GM13977 (cell line): ENCODE data around the gene UVSSA.

Experiments
- DNase-seq: peaks from one replicate; pipeline ENCODE4 v3.0.0; 2012; ENCODE audit warnings: low spot score
- in situ Hi-C: fragments of 300-500 bp; cut with MboI; formaldehyde crosslinking; loops from one replicate; pipeline ENCODE4 v1.12.0; 2022; ENCODE audit warnings: low sequenced_read_pairs, low pct_unique_long_range_greater_than_20kb, mixed read lengths, inconsistent platforms; ENCODE audit not compliant: unreplicated experiment
- TF ChIP-seq, protein P1 (sequence below): IDR thresholded peaks from 2 replicates; pipeline ENCODE4 v1.5.1; 2012; ENCODE audit warnings: mild to moderate bottlenecking, control low read depth; ENCODE audit not compliant: insufficient read depth; ENCODE audit errors: extremely low read depth, missing control alignments

The UVSSA gene

DNA sequence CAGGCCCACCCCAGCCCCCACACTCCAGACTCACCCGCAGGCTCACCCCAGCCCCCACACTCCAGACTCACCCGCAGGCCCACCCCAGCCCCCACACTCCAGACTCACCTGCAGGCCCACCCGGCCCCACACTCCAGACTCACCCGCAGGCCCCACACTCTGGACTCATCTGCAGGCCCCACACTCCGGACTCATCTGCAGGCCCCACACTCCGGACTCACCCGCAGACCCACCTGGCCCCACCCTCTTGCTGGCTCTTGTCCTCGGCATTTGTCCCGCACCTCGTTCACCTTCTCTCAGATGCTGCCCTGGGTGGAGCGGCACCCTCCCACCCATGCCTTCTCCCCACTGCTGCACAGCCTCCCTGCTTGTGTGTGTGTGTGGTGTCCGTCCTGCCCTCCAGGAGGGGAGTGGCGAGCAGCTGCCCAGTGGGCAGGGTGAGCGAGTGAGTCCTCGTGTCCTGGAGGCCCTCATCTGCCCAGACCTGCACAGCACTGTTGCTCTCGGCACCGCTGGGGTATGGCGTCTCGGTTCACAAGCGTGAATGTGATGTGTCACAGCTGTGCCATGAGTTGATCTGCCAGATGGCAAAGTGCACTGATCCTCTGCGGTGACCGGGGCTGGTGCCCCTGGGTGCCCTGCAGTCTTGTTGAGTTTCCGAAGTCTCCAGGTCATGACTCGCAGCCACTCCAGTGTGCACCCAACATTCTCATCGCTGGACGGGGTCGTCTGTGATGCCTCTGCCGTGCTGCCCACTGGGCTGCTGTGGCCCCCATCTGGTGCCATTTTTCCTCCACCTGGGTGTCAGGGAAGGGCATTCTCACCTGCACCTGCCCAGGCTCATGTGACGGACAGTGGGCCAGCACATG is 29.6 kb upstream of the UVSSA start:
- TF ChIP-seq, protein P1, sequence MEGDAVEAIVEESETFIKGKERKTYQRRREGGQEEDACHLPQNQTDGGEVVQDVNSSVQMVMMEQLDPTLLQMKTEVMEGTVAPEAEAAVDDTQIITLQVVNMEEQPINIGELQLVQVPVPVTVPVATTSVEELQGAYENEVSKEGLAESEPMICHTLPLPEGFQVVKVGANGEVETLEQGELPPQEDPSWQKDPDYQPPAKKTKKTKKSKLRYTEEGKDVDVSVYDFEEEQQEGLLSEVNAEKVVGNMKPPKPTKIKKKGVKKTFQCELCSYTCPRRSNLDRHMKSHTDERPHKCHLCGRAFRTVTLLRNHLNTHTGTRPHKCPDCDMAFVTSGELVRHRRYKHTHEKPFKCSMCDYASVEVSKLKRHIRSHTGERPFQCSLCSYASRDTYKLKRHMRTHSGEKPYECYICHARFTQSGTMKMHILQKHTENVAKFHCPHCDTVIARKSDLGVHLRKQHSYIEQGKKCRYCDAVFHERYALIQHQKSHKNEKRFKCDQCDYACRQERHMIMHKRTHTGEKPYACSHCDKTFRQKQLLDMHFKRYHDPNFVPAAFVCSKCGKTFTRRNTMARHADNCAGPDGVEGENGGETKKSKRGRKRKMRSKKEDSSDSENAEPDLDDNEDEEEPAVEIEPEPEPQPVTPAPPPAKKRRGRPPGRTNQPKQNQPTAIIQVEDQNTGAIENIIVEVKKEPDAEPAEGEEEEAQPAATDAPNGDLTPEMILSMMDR, result no peak
- in situ Hi-C loops, result no loop called here
- no peak for DNase-seq

DNA sequence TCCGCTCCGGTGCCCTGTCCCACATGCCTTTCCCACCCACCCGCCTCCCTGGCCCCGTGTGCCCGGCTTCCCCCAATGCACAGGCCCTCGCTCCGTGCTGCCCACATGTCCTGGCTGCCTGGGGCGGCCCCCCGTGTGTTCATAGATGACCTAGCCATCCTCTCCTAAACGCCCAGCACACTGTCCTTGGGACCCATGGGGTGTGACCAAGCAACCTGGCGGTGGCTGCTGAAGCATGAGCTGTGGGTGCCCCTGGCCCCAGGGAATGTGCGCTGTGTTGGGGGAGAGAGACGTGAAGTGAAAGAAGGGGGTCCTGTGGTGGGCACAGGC is 29.0 kb upstream of the UVSSA start:
- no peak for DNase-seq
- TF ChIP-seq, protein P1, result no peak
- in situ Hi-C loops, result no loop called here

DNA sequence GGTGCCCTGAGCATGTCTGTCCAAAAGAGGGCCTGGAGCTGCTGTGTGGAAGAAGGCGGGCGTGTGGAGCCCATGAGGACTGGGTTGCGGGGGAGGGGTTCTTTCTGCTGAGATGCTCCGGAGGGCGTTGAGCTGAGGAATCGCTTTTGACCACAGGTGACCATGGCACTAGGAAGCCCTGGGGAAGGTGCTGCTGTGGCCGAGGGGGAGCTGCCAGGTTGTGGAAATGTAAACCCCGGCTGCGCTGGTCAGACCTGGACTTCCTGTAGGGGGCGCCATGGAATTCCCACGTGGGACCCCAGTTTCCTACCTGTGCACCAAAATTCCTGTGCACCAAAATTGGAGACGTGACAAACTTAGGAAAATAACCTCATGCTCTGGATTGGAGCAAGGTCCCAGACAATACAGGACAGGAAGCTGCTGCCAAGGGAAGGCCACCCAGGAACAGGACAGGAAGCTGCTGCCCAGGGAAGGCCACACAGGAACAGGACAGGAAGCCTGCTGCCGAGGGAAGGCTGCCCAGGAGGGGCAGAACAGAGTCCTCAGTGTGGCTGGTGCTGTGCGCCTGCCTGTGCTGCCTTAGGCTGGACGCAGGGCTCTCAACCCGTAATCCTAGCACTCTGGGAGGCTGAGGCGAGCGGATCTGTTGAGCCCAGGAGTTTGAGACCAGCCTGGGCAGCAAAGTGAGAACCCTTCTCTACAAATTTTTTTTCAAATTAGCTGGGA is 28.4 kb upstream of the UVSSA start:
- TF ChIP-seq, protein P1, result peak; percentile 35
- no peak for DNase-seq
- in situ Hi-C loops, result no loop called here

DNA sequence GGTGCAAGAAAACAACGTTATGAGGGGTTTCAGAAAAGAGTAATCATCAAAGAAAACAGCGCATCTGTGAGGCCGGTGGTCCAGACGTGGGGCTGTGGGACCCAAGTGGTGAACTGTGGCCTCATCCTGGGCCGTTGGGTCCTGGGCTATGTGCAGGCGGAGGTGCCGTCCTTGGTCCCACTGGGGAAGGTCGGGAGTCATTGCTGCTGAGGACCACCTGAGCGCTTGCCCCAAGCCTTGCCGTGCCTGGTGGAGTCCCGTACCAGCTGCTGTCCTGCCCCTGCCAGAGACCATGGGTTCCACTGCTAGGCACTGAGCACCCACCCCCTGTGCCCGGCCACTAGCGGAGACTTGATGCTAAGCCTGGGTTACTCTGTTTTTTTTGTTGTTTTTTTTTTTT is 25.5 kb upstream of the UVSSA start:
- in situ Hi-C loops, result no loop called here
- DNase-seq, result no peak
- TF ChIP-seq, protein P1, result no peak

DNA sequence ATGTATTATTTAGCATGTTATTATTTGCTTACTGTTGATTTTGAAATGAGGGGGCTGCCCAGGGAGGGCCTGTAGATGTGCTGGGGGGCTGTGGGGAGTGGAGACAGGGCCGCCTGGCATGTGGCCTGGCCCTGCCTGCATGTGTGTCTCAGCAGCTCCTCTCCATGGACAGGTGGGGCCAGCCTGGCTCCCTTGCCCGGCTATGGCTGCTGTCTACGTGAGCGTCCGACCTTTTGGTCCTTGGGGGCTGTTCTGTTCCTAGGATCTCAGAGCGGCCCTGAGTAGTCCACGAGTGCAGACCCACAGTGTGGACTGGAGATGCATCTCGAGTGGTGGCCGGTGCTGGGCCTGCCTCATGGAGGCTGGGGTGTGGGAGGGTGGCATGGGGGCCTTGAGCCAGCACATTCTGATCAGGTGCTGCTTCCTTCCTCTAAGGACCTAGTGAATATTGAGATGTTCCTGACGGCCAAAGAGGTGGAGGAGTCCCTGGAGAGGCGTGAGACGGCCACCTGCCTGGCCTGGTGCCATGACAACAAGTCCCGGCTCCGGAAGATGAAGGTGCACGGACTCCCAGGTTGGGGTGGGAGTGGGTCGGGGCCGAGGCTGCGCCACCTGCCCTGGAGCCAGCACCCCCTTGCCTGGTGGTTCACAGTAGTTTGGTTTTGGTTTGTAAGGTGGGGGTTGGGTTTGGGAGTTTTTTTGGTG is 24.9 kb upstream of the UVSSA start:
- TF ChIP-seq, protein P1, result no peak
- in situ Hi-C loops, result no loop called here
- no peak for DNase-seq

DNA sequence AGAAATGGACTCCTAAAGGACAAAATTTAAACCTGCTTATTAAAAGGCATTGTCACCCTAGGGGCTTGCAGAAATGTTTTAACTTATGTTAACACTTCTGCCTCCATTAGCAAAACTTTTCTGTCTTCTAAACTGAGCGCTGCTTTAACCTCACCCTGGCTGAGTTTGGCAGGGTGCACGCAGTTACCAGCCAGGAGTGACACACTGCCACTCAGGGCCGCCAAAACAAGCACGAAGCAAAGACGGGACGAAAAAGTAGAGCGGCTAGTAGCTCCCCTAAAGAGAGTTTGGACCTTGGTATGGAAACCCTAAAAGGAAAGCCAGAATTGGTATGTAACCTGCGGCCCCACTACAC is 23.8 kb upstream of the UVSSA start:
- in situ Hi-C loops, result no loop called here
- no peak for DNase-seq
- TF ChIP-seq, protein P1, result no peak
